NT2/D1 (cell line): Measurements from ENCODE around the gene CPNE9.

Experiments
- SUZ12 ChIP-seq: IDR thresholded peaks from 2 replicates; pipeline ENCODE4 v1.6.1; 2011; ENCODE audit not compliant: insufficient read length, insufficient read depth; ENCODE audit errors: extremely low read depth
- YY1 ChIP-seq: IDR thresholded peaks from 2 replicates; pipeline ENCODE4 v1.6.1; 2011; ENCODE audit not compliant: insufficient read length, insufficient read depth
- ZNF274 ChIP-seq: IDR thresholded peaks from 2 replicates; pipeline ENCODE4 v1.6.1; 2011; ENCODE audit warnings: mild to moderate bottlenecking, low read depth, low read length

GRCh38 chr3:9732080-9732739, 28.6 kb downstream of the CPNE9 start:
- TF ChIP-seq YY1 (no peak), SUZ12 (no peak), ZNF274 (no peak)
